GM18505 (cell line): ENCODE data around the gene TSPAN9.

Source experiments
- ATAC-seq: cut with Tn5 transposase; IDR thresholded peaks from one replicate; pipeline ENCODE4 v1.9.1; 2021; ENCODE audit not compliant: unreplicated experiment
- POLR2A ChIP-seq: IDR thresholded peaks from 4 replicates; pipeline ENCODE4 v1.6.1; 2011; ENCODE audit warnings: borderline replicate concordance; ENCODE audit not compliant: insufficient read depth, insufficient read length; ENCODE audit errors: extremely low read depth

TSPAN9 gene

DNA sequence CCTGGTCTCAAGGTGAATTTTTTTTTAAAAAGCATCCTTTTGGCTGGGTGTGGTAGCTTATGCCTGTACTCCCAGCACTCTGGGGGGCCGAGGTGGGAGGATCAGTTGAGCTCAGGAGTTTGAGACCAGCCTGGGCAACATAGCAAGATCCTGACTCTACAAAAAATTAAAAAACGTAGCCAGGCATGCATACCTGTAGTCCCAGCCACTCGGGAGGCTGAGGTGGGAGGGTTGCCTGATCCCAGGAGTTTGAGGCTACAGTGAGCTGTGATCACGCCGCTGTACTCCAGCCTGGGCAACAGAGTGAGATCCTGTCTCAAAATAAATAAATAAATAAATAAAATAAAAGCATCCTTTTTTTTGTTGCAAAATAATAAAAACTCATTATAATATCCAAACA, 12.4 kb downstream of the TSPAN9 start:
- no peak for TF ChIP-seq POLR2A
- ATAC-seq = no peak

DNA sequence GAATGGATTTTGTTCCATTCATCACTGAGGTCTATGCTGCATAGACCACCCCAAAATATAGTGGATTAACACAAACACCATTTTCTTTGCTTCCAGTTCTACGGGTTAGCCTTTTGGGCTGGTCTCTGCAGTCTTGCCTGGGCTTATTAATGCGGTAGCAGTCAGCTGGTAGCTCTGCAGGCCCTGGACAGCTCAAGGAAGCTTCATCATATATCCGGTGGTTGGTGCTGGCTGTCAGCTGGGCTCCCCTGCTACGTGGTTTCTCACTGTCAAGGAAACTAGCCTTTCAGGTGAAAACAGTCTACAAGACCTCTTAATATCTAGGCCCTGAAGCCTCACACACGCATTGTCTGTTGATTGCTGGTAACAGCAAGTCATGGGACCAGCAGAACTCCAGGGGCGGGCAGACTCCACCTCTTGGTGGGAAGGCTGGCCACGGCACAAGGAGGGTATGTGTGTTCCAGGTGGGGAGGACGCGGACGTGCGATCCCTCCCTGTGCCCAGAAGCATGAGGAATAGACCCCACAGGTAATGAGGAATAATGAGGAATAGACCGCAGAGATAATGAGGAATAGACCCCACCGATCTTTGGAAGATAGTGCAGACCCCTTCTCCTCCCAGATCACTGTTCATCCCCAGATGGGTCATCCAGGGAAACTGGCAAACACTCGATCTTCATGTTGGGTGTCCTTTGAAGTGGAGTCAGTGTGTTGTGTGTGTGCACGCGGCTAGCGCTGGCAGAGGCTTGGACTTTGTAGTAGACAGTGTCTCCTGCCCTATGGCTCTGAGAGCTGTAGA, 13.3 kb downstream of the TSPAN9 start:
- no peak for ATAC-seq
- TF ChIP-seq POLR2A = no peak

DNA sequence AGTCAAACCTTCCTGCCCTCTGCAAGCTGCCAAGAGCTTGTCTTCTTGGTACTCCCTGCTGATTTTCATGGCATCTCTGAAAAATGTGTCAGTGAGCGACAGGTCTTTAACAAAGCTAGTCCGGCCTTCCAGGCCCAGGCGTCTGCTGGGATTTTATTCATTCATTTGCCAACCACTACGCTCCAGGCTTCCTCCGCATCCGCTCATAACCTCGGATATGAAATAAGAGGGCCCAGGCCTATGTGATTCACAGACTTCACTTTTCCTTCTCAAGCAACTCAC, 13.8 kb downstream of the TSPAN9 start:
- ATAC-seq = no peak
- no peak for TF ChIP-seq POLR2A

DNA sequence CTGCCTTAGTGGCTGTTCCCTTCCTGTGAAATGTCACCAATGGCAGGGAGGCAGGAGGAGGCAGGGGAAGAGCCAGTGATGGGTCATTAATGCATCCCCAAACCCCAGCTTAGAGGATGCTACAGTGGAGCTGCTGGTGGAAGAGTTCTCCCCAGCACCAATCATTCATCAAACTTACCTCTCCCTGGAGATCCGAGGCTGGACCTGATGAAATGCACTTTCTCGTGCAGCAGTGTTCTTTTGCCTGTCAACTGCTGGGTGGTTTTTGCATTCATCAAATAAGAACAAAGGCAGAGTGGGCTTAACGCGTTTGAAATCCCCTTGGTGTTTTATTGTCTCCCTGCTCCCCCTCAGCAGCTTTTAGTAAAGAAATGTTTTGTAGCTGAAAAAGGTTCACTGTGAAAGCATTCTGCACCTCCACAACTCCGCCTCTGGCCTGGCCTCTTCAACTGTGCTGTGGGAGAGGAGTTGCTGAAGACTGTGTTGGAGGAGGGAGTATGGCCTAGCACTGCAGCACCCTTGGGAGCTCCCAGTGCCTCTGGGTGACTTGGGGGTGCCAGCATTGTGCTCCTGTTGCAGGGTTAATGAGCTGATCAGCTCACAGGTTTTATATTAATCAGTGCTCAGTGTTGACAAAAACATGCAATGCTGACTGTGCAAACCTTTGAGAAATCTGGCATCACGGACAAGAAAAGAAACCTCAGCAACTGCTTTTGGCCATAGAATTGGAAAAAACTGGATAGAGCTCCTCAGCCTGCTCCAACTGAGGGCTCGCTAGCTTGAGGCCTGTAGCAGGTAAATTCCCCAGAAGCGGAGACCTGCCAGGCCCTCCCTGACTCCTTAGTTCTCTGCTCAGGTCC, 14.4 kb downstream of the TSPAN9 start:
- ATAC-seq = no peak
- no peak for TF ChIP-seq POLR2A

DNA sequence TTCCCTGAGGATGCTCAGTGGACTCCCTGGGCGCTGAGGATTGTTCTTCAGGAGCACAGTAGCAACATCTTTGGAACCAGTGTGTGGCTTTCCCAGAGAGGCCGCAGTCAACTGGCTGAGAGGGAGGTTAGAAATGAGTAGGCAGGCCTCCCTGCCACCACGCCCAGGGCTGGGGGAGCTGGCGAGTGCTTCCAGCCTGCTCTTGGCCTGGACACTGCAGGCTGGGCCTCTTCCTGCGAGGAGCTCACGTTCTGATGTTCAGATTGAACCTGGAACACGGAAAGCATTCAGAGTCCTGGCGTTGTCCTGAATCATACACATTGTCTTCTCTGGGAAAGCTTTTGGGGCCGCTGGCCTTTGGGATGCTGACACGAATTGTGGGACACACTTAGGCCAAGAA, 15.6 kb downstream of the TSPAN9 start:
- TF ChIP-seq POLR2A = no peak
- ATAC-seq = no peak

DNA sequence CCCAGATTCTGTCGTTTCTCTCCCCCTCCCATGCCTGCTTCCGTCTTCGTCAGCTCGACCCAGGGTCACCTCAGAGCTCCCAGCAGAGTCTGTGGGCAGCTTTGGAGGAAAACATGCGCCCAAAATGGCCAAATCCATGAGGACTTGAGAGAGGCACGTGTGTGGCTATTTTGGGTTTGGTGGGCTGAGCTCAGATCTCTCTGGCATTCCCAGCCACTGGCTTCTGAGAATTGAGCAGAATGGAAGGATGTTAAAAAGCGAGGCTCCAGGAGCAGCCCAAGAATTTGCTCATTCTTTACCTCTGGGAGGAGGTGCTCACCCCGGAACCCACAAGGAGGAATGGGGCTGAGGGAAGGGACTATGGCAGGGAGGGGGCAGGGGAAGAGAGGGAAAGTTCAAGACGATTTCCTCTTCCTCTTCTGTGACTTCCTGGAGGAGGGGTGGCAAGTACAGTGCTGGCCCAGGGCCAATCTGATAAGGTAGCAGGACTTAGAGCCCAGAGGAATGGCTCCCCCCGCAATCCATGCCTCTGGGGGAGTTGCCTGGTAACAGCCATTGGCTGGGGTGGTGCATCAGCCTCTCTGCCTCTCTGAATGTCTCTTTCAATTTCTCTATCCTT, 20.1 kb downstream of the TSPAN9 start:
- no peak for ATAC-seq
- TF ChIP-seq POLR2A = no peak

DNA sequence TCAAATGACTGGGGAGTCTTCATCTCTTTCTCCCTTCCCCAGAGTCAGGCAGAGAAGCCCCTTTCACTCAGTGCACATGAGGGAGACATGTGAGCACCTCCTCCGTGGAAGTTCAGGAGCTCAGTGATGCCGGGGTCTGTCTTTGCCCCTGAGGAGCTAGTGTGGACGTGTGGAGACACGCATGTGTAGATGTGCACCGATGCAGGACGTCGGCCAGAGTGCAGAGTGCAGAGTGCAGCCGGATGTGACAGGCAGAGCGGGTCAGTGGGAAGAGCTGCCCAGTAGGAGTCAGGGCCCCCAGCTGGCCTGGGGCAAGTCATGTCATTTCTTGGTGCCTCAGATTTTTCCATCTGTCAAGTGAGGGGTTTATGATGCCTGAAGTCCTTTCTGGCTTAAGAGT, 20.7 kb downstream of the TSPAN9 start:
- ATAC-seq = no peak
- no peak for TF ChIP-seq POLR2A

DNA sequence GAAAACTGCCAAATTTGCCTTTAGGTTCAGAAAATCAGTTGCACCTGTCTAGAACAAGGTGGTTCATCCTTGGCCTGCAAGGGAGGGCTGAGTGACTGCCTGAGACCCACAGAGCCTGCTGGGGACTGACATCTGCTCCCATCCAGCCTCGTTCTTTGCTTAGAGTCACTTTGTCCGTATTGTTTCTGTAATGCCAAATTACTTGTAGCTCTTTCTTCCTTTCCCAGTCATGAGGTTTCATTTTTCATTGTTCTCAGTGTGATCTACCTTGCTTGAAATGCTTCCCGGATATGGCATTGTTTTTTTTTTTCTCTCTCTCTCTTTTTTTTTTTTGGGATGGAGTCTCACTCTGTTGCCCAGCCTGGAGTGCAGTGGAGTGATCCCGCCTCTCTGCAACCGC, 21.3 kb downstream of the TSPAN9 start:
- ATAC-seq = no peak
- no peak for TF ChIP-seq POLR2A

DNA sequence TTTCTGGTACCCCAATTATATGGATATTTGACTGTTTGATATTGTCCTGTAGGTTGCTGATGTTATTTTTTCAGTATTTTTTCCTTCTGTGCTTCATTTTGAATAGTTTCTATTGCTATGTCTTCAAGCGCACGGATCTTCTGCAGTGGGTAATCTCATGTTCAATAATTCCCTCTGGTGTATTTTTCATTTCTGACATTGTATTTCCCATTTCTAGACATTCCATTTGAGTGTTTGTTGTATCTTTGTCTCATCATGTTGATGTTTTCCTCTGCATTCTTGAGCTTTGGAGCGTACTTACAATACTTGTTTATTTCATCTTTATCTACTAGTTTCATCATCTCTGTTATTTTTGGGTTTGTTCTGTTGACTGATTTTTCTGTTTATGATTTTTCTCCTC, 22.0 kb downstream of the TSPAN9 start:
- no peak for TF ChIP-seq POLR2A
- ATAC-seq = no peak

DNA sequence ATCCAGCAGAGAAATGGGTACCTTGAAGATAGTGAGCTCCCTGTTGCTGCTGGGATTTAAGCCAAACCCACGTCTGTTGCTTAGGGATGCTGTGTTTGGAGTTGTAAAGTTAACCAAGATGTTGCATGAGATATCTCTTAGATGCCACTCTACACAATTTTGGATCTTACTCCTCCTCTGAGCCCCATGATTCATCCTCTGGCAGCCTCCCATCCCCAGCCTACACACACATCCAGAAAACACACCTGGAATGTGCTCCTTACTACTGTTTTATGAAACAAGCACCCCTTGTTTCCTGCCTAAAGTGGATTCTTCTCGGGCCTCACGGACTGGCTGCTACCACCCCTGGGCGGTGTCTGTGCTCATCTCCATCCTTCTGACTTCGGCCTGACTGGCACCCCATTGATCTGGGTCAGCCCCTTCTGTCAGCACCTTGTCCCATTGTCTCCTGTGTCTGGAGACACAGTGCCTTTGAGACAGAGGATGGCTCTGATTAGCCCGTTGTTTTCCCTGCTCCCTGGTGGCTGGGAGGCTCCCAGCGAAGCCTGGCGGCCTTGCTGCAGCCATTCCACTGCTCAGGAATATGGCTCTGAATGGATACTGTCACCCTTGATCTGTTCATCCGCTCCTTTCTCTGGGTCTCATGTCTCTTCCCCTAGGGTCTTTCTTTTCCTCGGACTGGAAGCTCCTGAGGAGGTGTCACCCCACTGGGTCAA, 24.3 kb downstream of the TSPAN9 start:
- no peak for TF ChIP-seq POLR2A
- no peak for ATAC-seq

DNA sequence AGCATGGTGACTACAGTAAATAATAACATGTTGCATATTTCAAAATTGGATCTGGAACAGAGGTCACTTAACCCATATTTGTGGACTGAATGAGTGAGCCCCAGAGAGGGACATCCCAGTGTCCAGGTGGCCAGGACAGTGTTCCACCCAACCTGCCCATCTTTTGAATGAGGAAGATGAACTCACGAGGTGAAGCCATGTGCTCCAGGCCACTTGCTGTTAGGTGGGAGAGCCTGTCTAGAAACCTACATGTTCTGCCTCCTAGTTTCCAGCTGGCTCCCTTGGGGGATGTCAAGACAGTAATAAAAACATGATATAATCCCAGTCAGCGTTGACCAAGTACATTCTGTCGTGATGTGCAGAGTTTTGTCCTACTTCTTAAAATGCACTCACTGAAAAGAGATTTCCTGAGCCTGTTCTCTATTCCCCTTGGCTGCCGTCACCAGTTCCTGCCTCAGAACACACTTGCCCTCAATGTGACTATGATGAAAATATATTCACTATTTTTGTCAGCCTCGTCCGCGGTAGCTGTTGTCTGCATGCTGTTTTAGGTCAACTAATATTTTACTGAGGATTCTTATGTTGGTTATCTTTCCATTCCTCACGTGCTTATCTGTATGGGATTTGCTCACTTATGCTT, 25.7 kb downstream of the TSPAN9 start:
- ATAC-seq = no peak
- no peak for TF ChIP-seq POLR2A

DNA sequence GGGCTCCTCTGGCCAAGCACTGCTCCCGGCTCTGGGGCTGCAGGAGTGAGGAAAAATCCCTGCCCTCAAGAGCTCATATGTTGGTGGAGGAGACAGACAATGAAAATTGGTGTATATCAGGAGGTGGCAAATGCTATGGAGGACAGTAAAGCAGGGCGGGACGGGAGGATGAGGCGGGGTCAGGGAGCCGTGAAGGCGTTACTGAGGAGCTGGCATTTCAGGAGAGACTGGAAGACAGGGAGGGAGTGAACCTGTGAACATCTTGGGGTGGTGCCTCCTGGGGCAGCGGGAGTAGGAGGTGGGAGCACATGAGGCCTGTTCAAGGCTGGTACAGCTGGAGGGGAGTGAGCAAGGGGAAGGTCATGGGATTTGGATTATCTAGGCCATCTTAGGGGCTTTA, 26.6 kb downstream of the TSPAN9 start:
- no peak for ATAC-seq
- TF ChIP-seq POLR2A = no peak
